HCT116 (cell line): ENCODE data around the gene MINDY3. TPM values are rescaled to one million over a fixed set of nuclear protein-coding genes. Genes with fewer than 3 reads are reported as not detected.

Source experiments
- ATAC-seq: fragments of 200-7000 bp; cut with Tn5 transposase; 2 replicates; pipeline ENCODE4 v1.9.1; 2020; ENCODE audit warnings: mild to moderate bottlenecking, moderate library complexity
- BruUV-seq: library from RNA; stranded (reverse); fragments of 400-500 nt; replicated peaks from 2 replicates; lab custom pipeline; 2021; lab: Mats Ljungman, UMichigan
- CTCF ChIA-PET: fragments of 300-600 bp; sonication (Branson Sonifier 250); formaldehyde crosslinking; loops from one replicate; lab custom pipeline; 2021; ENCODE audit warnings: antibody characterized with exemption; lab: Charles Lee
- POLR2A ChIA-PET: fragments of 300-600, 350-600 bp; sonication (Branson Sonifier 250); formaldehyde crosslinking; loops from one replicate; lab custom pipeline; 2021; ENCODE audit warnings: antibody characterized with exemption; lab: Charles Lee
- RAD21 ChIA-PET, 2 experiments: fragments of 300-600 bp; sonication (Branson Sonifier 250); formaldehyde crosslinking; loops; one replicate each; lab custom pipeline; 2023; ENCODE audit warnings: low total read pairs in 2 of 2; ENCODE audit not compliant: uncharacterized antibody in 2 of 2, unreplicated experiment in 2 of 2, low non-redundant PET in 1 of 2; lab: Charles Lee
- DNase-seq: peaks from one replicate; pipeline ENCODE4 v3.0.0-alpha.2; 2010; ENCODE audit warnings: low read depth, low spot score
- H2AFZ ChIP-seq: fragments of 200-600 bp; shearing (Covaris generic), sonication (generic); 2 replicates; pipeline ENCODE4 v1.6.1; 2017; ENCODE audit warnings: low read depth, mixed run types, mixed read lengths, antibody characterized with exemption, low read length; ENCODE audit not compliant: poor library complexity, severe bottlenecking
- H3K27ac ChIP-seq: 2 replicates; pipeline ENCODE4 v1.5.1; 2012; ENCODE audit warnings: low read depth, low read length
- H3K27me3 ChIP-seq: fragments of 200-600 bp; sonication (generic); 2 replicates; pipeline ENCODE4 v1.6.1; 2016; ENCODE audit warnings: mixed run types, low read length, mixed read lengths; ENCODE audit not compliant: insufficient read depth
- H3K36me3 ChIP-seq, 2 experiments: fragments of 200-500 bp in 1 of 2; fragments of 200-600 bp in 1 of 2; sonication (Bioruptor generic) in 1 of 2; sonication (generic) in 1 of 2; 2 replicates each; pipeline versions ENCODE4 v1.5.1 to v1.6.1; 2014 to 2016; ENCODE audit warnings: low read length in 2 of 2, inconsistent platforms in 1 of 2, mixed read lengths in 1 of 2, mixed run types in 1 of 2; ENCODE audit not compliant: insufficient read depth in 2 of 2, control insufficient read depth in 1 of 2
- H3K4me1 ChIP-seq, 2 experiments: fragments of 200-600 bp in 1 of 2; sonication (generic) in 1 of 2; 2 replicates each; pipeline versions ENCODE4 v1.5.1 to v1.6.1; 2012 to 2017; ENCODE audit warnings: low read length in 2 of 2, inconsistent platforms in 1 of 2, mild to moderate bottlenecking in 1 of 2, mixed read lengths in 1 of 2, mixed run types in 1 of 2, moderate library complexity in 1 of 2; ENCODE audit not compliant: insufficient read depth in 2 of 2, control insufficient read depth in 1 of 2
- H3K4me2 ChIP-seq: fragments of 200-600 bp; sonication (generic); 2 replicates; pipeline ENCODE4 v1.6.1; 2017; ENCODE audit warnings: mixed run types, low read length, mixed read lengths
- H3K4me3 ChIP-seq, 2 experiments: fragments of 200-600 bp in 1 of 2; sonication (generic) in 1 of 2; replicated peaks in 1 of 2; 2 replicates each; pipeline ENCODE4 v1.5.1; 2011 to 2016; ENCODE audit warnings: low read length in 2 of 2, control low read depth in 1 of 2, low read depth in 1 of 2, mild to moderate bottlenecking in 1 of 2, mixed read lengths in 1 of 2, mixed run types in 1 of 2
- H3K79me2 ChIP-seq: fragments of 200-600 bp; sonication (generic); 2 replicates; pipeline ENCODE4 v1.6.1; 2017; ENCODE audit warnings: mild to moderate bottlenecking, mixed run types, low read length, moderate library complexity, mixed read lengths; ENCODE audit not compliant: insufficient read depth
- H3K9ac ChIP-seq: fragments of 200-600 bp; sonication (generic); 2 replicates; pipeline ENCODE4 v1.6.1; 2016; ENCODE audit warnings: low read length, mixed read lengths
- H3K9me2 ChIP-seq: fragments of 200-600 bp; sonication (generic), shearing (Covaris generic); 2 replicates; pipeline ENCODE4 v1.6.1; 2017; ENCODE audit warnings: mixed run types, mild to moderate bottlenecking, moderate library complexity; ENCODE audit not compliant: insufficient read depth
- H3K9me3 ChIP-seq, 2 experiments: fragments of 200-500 bp in 1 of 2; fragments of 200-600 bp in 1 of 2; sonication (Bioruptor generic) in 1 of 2; sonication (generic) in 1 of 2; 2 replicates each; pipeline ENCODE4 v1.6.1; 2014 to 2017; ENCODE audit warnings: low read length in 2 of 2, mixed read lengths in 2 of 2, inconsistent platforms in 1 of 2, low read depth in 1 of 2, mild to moderate bottlenecking in 1 of 2, mixed run types in 1 of 2, moderate library complexity in 1 of 2; ENCODE audit not compliant: control insufficient read depth in 1 of 2, insufficient read depth in 1 of 2
- H4K20me1 ChIP-seq: fragments of 200-600 bp; sonication (generic), shearing (Covaris generic); 2 replicates; pipeline ENCODE4 v1.6.1; 2017; ENCODE audit warnings: mixed run types, mild to moderate bottlenecking, moderate library complexity; ENCODE audit not compliant: insufficient read depth
- ATF3 ChIP-seq: IDR thresholded peaks from 2 replicates; pipeline ENCODE4 v1.6.1; 2012
- EZH2 ChIP-seq: fragments of 200-600 bp; sonication (generic); IDR thresholded peaks from 2 replicates; pipeline ENCODE4 v1.6.1; 2017; ENCODE audit warnings: antibody characterized with exemption, mixed run types
- MAX ChIP-seq: IDR thresholded peaks from 2 replicates; pipeline ENCODE4 v1.6.1; 2012
- POLR2AphosphoS5 ChIP-seq: IDR thresholded peaks from 2 replicates; pipeline ENCODE4 v1.6.1; 2011; ENCODE audit warnings: mild to moderate bottlenecking, low read depth, low read length, moderate library complexity
- SIN3A ChIP-seq: IDR thresholded peaks from 2 replicates; pipeline ENCODE4 v1.6.1; 2012; ENCODE audit warnings: low read depth
- SP1 ChIP-seq: IDR thresholded peaks from 2 replicates; pipeline ENCODE4 v1.6.1; 2012; ENCODE audit warnings: low read depth
- TCF7L2 ChIP-seq: IDR thresholded peaks from 2 replicates; pipeline ENCODE4 v1.7.0; 2011; ENCODE audit warnings: borderline replicate concordance, inconsistent platforms; ENCODE audit not compliant: insufficient read depth, insufficient read length; ENCODE audit errors: extremely low read depth
- intact Hi-C: fragments of 100-400 bp; cut with micrococcal nuclease; formaldehyde crosslinking; loops from 2 replicates; pipeline ENCODE4 v1.10.0; 2022
- total RNA-seq: library from RNA; stranded (reverse); gene quantifications from one replicate; pipeline ENCODE4 v1.2.1, GENCODE V29; 2021; ENCODE audit not compliant: unreplicated experiment
- TF ChIP-seq, protein P1 (sequence below): IDR thresholded peaks from 2 replicates; pipeline ENCODE4 v1.6.1; 2011; ENCODE audit warnings: mild to moderate bottlenecking, low read length, moderate library complexity; ENCODE audit not compliant: insufficient replicate concordance; ENCODE audit errors: extremely low read depth
- TF ChIP-seq, protein P2 (sequence below), 3 experiments: fragments of 200-600 bp in 1 of 3; sonication (generic) in 1 of 3; IDR thresholded peaks in 2 of 3; conservative IDR thresholded peaks in 1 of 3; 2 replicates each; pipeline ENCODE4 v1.5.1; 2012 to 2017; ENCODE audit warnings: low read depth in 2 of 3, low read length in 2 of 3, antibody characterized with exemption in 1 of 3, borderline replicate concordance in 1 of 3, control low read depth in 1 of 3, mild to moderate bottlenecking in 1 of 3, mixed read lengths in 1 of 3, mixed run types in 1 of 3, moderate library complexity in 1 of 3; ENCODE audit not compliant: insufficient read depth in 1 of 3

The MINDY3 gene
- total RNA-seq, 1 experiment from 2014 or later, result 15.5 TPM

DNA sequence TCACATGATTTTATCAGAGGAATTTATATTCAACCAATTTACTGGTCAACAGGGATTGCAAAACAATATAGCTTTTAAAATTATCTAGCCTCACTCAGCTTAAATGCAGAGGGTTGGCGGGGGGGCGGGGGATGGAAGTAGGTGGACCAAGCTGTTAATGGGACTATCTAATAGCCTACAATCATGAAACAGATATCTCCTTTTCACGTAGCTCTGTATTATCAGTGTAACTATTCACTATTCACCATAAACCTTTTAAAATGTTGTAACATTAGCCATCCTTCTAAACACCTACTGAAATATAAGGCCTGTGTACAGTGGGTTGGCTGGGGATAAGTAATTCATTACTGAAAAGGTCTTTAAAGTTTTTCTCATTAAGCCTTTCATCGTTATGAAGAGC is 56.2 kb downstream of the MINDY3 start:
- ATAC-seq, result no peak

DNA sequence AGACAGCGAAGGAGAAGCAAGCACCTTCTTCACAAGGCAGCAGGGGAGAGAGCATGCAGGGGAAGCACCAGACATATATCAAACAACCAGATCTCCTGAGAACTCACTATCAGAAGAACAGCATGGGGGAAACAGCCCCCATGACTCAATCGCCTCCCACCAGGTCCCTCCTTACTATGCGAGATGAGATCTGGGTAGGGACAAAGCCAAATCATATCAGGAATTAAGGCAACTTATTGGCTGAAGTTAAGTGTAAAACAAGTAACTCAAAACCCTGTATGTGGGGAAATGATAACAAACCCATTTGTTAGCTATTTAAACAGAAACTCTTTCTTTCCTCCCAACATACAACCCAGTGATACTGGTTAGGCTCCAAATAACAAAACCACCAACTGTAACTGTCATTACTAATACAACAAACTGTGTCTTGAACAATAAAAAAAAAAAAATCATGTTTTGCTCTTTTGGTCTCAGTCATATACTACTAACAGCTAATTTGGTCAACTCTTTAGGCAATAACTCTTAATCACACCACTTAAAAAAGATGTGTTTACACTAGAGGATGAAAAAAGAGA is 57.8 kb downstream of the MINDY3 start:
- RAD21 ChIA-PET, result no interaction called here
- Histone ChIP-seq H3K4me1 (no peaks in the 10 kb centered on the region), H3K4me2 (no peak overlapping the region), H3K27ac (no peak overlapping the region), H3K9me3 (peaks cover 0 to 6% of the 10 kb centered on the region in 2 experiments; a peak in 1 of 4 replicates), H3K9ac (no peak overlapping the region), H3K36me3 (no peaks in the 10 kb centered on the region), H3K27me3 (no peaks in the 10 kb centered on the region), H3K79me2 (no peaks in the 10 kb centered on the region), H3K4me3 (no peak overlapping the region), H4K20me1 (no peaks in the 10 kb centered on the region), H2AFZ (no peak overlapping the region), H3K9me2 (no peaks in the 10 kb centered on the region)
- ATAC-seq (no peak), DNase-seq (no peak)
- intact Hi-C loops, result no loop called here
- POLR2A ChIA-PET, result no interaction called here
- CTCF ChIA-PET, result no interaction called here
- BruUV-seq, result no TSS peak
- TF ChIP-seq SIN3A (no peak), MAX (no peak), TCF7L2 (no peak), SP1 (no peak), POLR2AphosphoS5 (no peak)
- TF ChIP-seq, protein P1, sequence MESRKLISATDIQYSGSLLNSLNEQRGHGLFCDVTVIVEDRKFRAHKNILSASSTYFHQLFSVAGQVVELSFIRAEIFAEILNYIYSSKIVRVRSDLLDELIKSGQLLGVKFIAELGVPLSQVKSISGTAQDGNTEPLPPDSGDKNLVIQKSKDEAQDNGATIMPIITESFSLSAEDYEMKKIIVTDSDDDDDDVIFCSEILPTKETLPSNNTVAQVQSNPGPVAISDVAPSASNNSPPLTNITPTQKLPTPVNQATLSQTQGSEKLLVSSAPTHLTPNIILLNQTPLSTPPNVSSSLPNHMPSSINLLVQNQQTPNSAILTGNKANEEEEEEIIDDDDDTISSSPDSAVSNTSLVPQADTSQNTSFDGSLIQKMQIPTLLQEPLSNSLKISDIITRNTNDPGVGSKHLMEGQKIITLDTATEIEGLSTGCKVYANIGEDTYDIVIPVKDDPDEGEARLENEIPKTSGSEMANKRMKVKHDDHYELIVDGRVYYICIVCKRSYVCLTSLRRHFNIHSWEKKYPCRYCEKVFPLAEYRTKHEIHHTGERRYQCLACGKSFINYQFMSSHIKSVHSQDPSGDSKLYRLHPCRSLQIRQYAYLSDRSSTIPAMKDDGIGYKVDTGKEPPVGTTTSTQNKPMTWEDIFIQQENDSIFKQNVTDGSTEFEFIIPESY, result no peak
- TF ChIP-seq, protein P2, sequence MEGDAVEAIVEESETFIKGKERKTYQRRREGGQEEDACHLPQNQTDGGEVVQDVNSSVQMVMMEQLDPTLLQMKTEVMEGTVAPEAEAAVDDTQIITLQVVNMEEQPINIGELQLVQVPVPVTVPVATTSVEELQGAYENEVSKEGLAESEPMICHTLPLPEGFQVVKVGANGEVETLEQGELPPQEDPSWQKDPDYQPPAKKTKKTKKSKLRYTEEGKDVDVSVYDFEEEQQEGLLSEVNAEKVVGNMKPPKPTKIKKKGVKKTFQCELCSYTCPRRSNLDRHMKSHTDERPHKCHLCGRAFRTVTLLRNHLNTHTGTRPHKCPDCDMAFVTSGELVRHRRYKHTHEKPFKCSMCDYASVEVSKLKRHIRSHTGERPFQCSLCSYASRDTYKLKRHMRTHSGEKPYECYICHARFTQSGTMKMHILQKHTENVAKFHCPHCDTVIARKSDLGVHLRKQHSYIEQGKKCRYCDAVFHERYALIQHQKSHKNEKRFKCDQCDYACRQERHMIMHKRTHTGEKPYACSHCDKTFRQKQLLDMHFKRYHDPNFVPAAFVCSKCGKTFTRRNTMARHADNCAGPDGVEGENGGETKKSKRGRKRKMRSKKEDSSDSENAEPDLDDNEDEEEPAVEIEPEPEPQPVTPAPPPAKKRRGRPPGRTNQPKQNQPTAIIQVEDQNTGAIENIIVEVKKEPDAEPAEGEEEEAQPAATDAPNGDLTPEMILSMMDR (IDR thresholded peaks at IDR 0.05 in 2 of 3, conservative IDR thresholded peaks at IDR 0.05 in 1 of 3; ENCODE audit: borderline replicate concordance in 1 of 3, insufficient read depth in 1 of 3, low read depth in 2 of 3, low read length in 2 of 3), result no peak

More for the DNA sequence above, 56.2 kb downstream of the MINDY3 start:
- Histone ChIP-seq H3K9me3 (peaks cover 0 to 6% of the 10 kb centered on the region in 2 experiments; a peak in 1 of 4 replicates), H3K36me3 (no peaks in the 10 kb centered on the region), H2AFZ (no peak overlapping the region), H3K4me2 (no peak overlapping the region), H3K27me3 (no peaks in the 10 kb centered on the region), H3K9ac (no peak overlapping the region), H3K9me2 (no peaks in the 10 kb centered on the region), H3K4me3 (no peak overlapping the region), H4K20me1 (no peaks in the 10 kb centered on the region), H3K79me2 (no peaks in the 10 kb centered on the region)
- RAD21 ChIA-PET, result no interaction called here
- TF ChIP-seq POLR2AphosphoS5, result no peak
- TF ChIP-seq SP1, result no peak
- no peak for TF ChIP-seq SIN3A
- no peak for TF ChIP-seq EZH2
- no peak for TF ChIP-seq ATF3
- TF ChIP-seq, all 23 proteins: peak for 0
- ChIA-PET CTCF (no interaction called here), POLR2A (no interaction called here)
- no TSS peak for BruUV-seq
- intact Hi-C loops, result no loop called here
- H3K4me1 ChIP-seq, result no peaks in the 10 kb centered on the region
- no peak overlapping the region for H3K27ac ChIP-seq
- DNase-seq, result no peak
